Panc1 (cell line): Measurements from ENCODE around the gene HES1.

Experiments used
- POLR2AphosphoS5 ChIP-seq: IDR thresholded peaks from 2 replicates; pipeline ENCODE4 v1.6.1; 2012; ENCODE audit warnings: mild to moderate bottlenecking, low read depth, low read length, moderate library complexity
- REST ChIP-seq, 2 experiments: IDR thresholded peaks; 2 replicates each; pipeline ENCODE4 v1.6.1; 2011 to 2012; ENCODE audit warnings: low read depth in 2 of 2, control low read depth in 1 of 2, low read length in 1 of 2, mild to moderate bottlenecking in 1 of 2, moderate library complexity in 1 of 2; ENCODE audit not compliant: insufficient read depth in 1 of 2
- SIN3A ChIP-seq: IDR thresholded peaks from 2 replicates; pipeline ENCODE4 v1.6.1; 2012; ENCODE audit warnings: low read depth, mild to moderate bottlenecking, low read length, moderate library complexity, borderline replicate concordance; ENCODE audit not compliant: insufficient read depth
- TF ChIP-seq, protein P1 (sequence below): fragments of 450-650 bp; IDR thresholded peaks from 2 replicates; pipeline ENCODE4 v1.5.1; 2017; ENCODE audit warnings: mild to moderate bottlenecking

GRCh38 chr3:194142156-194142910, 6.4 kb downstream of the HES1 start:
- TF ChIP-seq POLR2AphosphoS5 (no peak), SIN3A (no peak), REST (IDR thresholded peaks at IDR 0.05; ENCODE audit: insufficient read depth in 1 of 2, low read depth in 2 of 2, low read length in 1 of 2) (no peak)
- TF ChIP-seq, protein P1, sequence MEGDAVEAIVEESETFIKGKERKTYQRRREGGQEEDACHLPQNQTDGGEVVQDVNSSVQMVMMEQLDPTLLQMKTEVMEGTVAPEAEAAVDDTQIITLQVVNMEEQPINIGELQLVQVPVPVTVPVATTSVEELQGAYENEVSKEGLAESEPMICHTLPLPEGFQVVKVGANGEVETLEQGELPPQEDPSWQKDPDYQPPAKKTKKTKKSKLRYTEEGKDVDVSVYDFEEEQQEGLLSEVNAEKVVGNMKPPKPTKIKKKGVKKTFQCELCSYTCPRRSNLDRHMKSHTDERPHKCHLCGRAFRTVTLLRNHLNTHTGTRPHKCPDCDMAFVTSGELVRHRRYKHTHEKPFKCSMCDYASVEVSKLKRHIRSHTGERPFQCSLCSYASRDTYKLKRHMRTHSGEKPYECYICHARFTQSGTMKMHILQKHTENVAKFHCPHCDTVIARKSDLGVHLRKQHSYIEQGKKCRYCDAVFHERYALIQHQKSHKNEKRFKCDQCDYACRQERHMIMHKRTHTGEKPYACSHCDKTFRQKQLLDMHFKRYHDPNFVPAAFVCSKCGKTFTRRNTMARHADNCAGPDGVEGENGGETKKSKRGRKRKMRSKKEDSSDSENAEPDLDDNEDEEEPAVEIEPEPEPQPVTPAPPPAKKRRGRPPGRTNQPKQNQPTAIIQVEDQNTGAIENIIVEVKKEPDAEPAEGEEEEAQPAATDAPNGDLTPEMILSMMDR: no peak
